B cell (primary cell): Measurements from ENCODE around the gene ZNF691. TPM values are rescaled to one million over a fixed set of nuclear protein-coding genes. Genes with fewer than 3 reads are reported as not detected.
"Not testable (repeated sequence)": the region's sequence is repeated elsewhere in the genome, so short reads cannot be mapped to it uniquely, and the experiment has no call there.

Experiments used
- ATAC-seq: fragments of 200-7000 bp; cut with Tn5 transposase; one replicate; pipeline ENCODE4 v1.10.0; 2021; ENCODE audit warnings: low read depth, mild to moderate bottlenecking, moderate number of reproducible peaks, moderate library complexity
- CTCF ChIA-PET: fragments of 350-600 bp; sonication (Branson Sonifier 250); formaldehyde crosslinking; loops from one replicate; lab custom pipeline; 2021; ENCODE audit warnings: antibody characterized with exemption, inconsistent platforms; lab: Charles Lee
- POLR2A ChIA-PET: fragments of 350-600 bp; sonication (Branson Sonifier 250); formaldehyde crosslinking; loops from one replicate; lab custom pipeline; 2021; ENCODE audit warnings: antibody characterized with exemption; lab: Charles Lee
- DNase-seq: peaks from one replicate; pipeline ENCODE4 v3.0.0; 2013
- H2AFZ ChIP-seq: 2 replicates; pipeline ENCODE4 v1.6.1; 2012; ENCODE audit warnings: mild to moderate bottlenecking, low read depth, low read length; ENCODE audit not compliant: insufficient read depth, poor library complexity, severe bottlenecking
- H3K27ac ChIP-seq, 2 donors: 1 replicate in 1 of 2; 2 replicates in 1 of 2; pipeline ENCODE4 v1.5.1; 2012 to 2013; ENCODE audit warnings: low read length in 2 of 2, mild to moderate bottlenecking in 2 of 2, moderate library complexity in 1 of 2
- H3K27me3 ChIP-seq, 4 experiments: fragments of 200-600 bp in 1 of 4; sonication (generic) in 1 of 4; replicated peaks in 1 of 4; 1 replicate in 2 of 4; 2 replicates in 2 of 4; pipeline versions ENCODE4 v1.6.1 to v1.7.0; 2013 to 2016; ENCODE audit warnings: low read length in 3 of 4, mild to moderate bottlenecking in 2 of 4, mixed read lengths in 1 of 4, moderate library complexity in 1 of 4; ENCODE audit not compliant: insufficient read depth in 4 of 4, control insufficient read depth in 3 of 4; ENCODE audit errors: control extremely low read depth in 1 of 4
- H3K36me3 ChIP-seq, 2 experiments: replicated peaks in 1 of 2; 1 replicate in 1 of 2; 2 replicates in 1 of 2; pipeline versions ENCODE4 v1.6.1 to v1.7.1; 2013; ENCODE audit warnings: low read length in 1 of 2; ENCODE audit not compliant: insufficient read depth in 2 of 2, control insufficient read depth in 1 of 2; ENCODE audit errors: control extremely low read depth in 1 of 2, extremely low read depth in 1 of 2
- H3K4me1 ChIP-seq, 2 donors: fragments of 200-600 bp in 1 of 2; sonication (generic) in 1 of 2; 1 replicate in 1 of 2; 2 replicates in 1 of 2; pipeline versions ENCODE4 v1.5.1 to v1.6.1; 2013 to 2017; ENCODE audit warnings: low read length in 2 of 2; ENCODE audit not compliant: control insufficient read depth in 2 of 2, insufficient read depth in 2 of 2
- H3K4me2 ChIP-seq: replicated peaks from 2 replicates; pipeline ENCODE3; 2012; ENCODE audit warnings: mild to moderate bottlenecking, low read depth, low read length; ENCODE audit not compliant: poor library complexity, severe bottlenecking
- H3K4me3 ChIP-seq, 5 experiments: fragments of 200-600 bp in 1 of 5; sonication (generic) in 1 of 5; 1 replicate in 3 of 5; 2 replicates in 2 of 5; pipeline versions ENCODE4 v1.5.1 to v1.7.0; 2011 to 2016; ENCODE audit warnings: low read length in 4 of 5, mild to moderate bottlenecking in 4 of 5, low read depth in 2 of 5, control low read depth in 1 of 5, moderate library complexity in 1 of 5; ENCODE audit not compliant: insufficient read depth in 1 of 5; ENCODE audit errors: control extremely low read depth in 1 of 5, extremely low read depth in 1 of 5
- H3K79me2 ChIP-seq: fragments of 200-600 bp; sonication (generic); one replicate; pipeline ENCODE4 v1.6.0; 2016; ENCODE audit warnings: low read length; ENCODE audit not compliant: control insufficient read depth, insufficient read depth
- H3K9ac ChIP-seq: fragments of 200-600 bp; sonication (generic); 2 replicates; pipeline ENCODE4 v1.6.1; 2017; ENCODE audit warnings: mild to moderate bottlenecking, low read length, moderate library complexity
- H3K9me3 ChIP-seq, 3 donors: one replicate each; pipeline versions ENCODE4 v1.6.1 to v1.7.1; 2013; ENCODE audit warnings: low read length in 2 of 3; ENCODE audit not compliant: control insufficient read depth in 2 of 3, insufficient read depth in 1 of 3; ENCODE audit errors: control extremely low read depth in 1 of 3
- H4K20me1 ChIP-seq: 2 replicates; pipeline ENCODE4 v1.6.0; 2012; ENCODE audit warnings: mild to moderate bottlenecking, low read length; ENCODE audit not compliant: insufficient read depth, control insufficient read depth, poor library complexity, severe bottlenecking
- H3K27ac Mint-ChIP-seq: one replicate; pipeline ENCODE4 v1.8.0; 2021; ENCODE audit warnings: mixed read lengths
- H3K27me3 Mint-ChIP-seq: one replicate; pipeline ENCODE4 v1.8.0; 2021; ENCODE audit warnings: mixed read lengths
- H3K4me1 Mint-ChIP-seq: one replicate; pipeline ENCODE4 v1.8.0; 2021; ENCODE audit warnings: mixed read lengths
- H3K4me3 Mint-ChIP-seq: one replicate; pipeline ENCODE4 v1.8.0; 2021; ENCODE audit warnings: mixed read lengths
- H3K9me3 Mint-ChIP-seq: one replicate; pipeline ENCODE4 v1.8.0; 2022; ENCODE audit warnings: mixed read lengths; ENCODE audit not compliant: insufficient read depth
- WGBS: methylation state at CpG from one replicate; pipeline ENCODE4 v1.1.5; 2013; ENCODE audit warnings: missing lambda C conversion rate; ENCODE audit not compliant: insufficient coverage; 5-methylcytosine and 5-hydroxymethylcytosine counted together
- intact Hi-C: fragments of 100-400 bp; cut with micrococcal nuclease; formaldehyde crosslinking; loops from one replicate; pipeline ENCODE4 v1.10.0; 2022
- polyA plus RNA-seq: library from polyadenylated mRNA; depleted of rRNA; stranded (reverse); fragments of >200 nt; gene quantifications from 2 replicates; pipeline ENCODE4 v1.2.3, GENCODE V29; 2012
- total RNA-seq, 2 donors: library from RNA; stranded (reverse); fragments of 120-200 nt in 1 of 2; gene quantifications; 1 replicate in 1 of 2; 2 replicates in 1 of 2; pipeline versions ENCODE4 v1.2.3 to v1.2.4, GENCODE V29; 2013 to 2022

The ZNF691 gene
- total and polyA plus RNA-seq, 2 donors (not counting 1 experiment from before 2014, with no cell fraction given) = 12.4 to 17.1 TPM

- H3K4me1 ChIP-seq, H3K27ac Mint-ChIP-seq, H3K9me3 Mint-ChIP-seq, H3K9ac ChIP-seq, POLR2A ChIA-PET, CTCF ChIA-PET, H3K4me3 Mint-ChIP-seq, H3K79me2 ChIP-seq, H4K20me1 ChIP-seq, H3K4me1 Mint-ChIP-seq, DNase-seq, H2AFZ ChIP-seq, H3K27ac ChIP-seq, H3K27me3 Mint-ChIP-seq, H3K36me3 ChIP-seq, H3K4me2 ChIP-seq, H3K9me3 ChIP-seq, ATAC-seq, H3K27me3 ChIP-seq, intact Hi-C loops, H3K4me3 ChIP-seq: not testable (repeated sequence)
- no CpG with 5 or more reads among the region's 2 CpGs for WGBS
Measured at GRCh38 chr1:42869254-42869653, 22.8 kb downstream of the ZNF691 start.

DNA sequence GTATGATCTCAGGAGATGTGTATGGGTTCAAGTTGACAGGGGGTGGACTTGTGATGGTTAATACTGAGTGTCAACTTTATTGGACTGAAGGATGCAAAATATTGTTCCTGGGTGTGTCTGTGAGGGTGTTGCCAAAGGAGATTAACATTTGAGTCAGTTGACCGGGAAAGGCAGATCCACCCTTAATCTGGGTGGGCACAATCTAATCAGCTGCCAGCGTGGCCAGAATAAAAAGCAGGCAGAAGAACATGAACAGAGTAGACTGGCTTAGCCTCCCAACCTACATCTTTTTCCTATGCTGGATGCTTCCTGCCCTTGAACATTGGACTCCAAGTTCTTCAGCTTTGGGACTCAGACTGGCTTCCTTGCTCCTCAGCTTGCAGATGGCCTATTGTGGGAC is 23.3 kb downstream of the ZNF691 start:
- H3K4me1 ChIP-seq, H3K4me3 ChIP-seq, H3K27me3 Mint-ChIP-seq, H3K27me3 ChIP-seq, intact Hi-C loops, H3K4me1 Mint-ChIP-seq, ATAC-seq, H3K27ac ChIP-seq, H4K20me1 ChIP-seq, CTCF ChIA-PET, H2AFZ ChIP-seq, H3K27ac Mint-ChIP-seq, H3K4me3 Mint-ChIP-seq, DNase-seq, H3K9me3 Mint-ChIP-seq, H3K79me2 ChIP-seq, POLR2A ChIA-PET, H3K9me3 ChIP-seq, H3K4me2 ChIP-seq, H3K9ac ChIP-seq, H3K36me3 ChIP-seq: not testable (repeated sequence)
- 86% methylated on average over 1 of the region's 2 CpGs for WGBS

DNA sequence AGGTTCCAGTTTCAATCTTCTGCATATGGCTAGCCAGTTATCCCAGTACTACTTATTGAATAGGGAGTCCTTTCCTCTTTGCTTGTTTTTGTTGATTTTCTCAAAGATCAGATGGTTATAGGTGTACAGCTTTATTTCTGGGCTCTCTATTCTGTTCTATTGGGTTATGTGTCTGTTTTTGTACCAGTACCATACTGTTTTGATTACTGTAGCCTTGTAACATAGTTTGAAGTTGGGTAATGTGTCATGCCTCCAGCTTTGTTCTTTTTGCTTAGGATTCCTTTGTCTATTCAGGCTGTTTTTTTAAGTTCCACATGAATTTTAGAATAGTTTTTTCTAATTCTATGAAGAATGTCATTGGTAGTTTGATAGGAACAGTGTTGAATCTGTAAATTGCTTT is 26.7 kb downstream of the ZNF691 start:
- ATAC-seq, H3K4me2 ChIP-seq, CTCF ChIA-PET, H3K9ac ChIP-seq, POLR2A ChIA-PET, DNase-seq, H3K27ac Mint-ChIP-seq, H3K27ac ChIP-seq, H3K79me2 ChIP-seq, H4K20me1 ChIP-seq, H3K9me3 ChIP-seq, H3K4me1 Mint-ChIP-seq, H3K36me3 ChIP-seq, H3K27me3 Mint-ChIP-seq, H3K4me1 ChIP-seq, H3K9me3 Mint-ChIP-seq, H3K4me3 ChIP-seq, H3K27me3 ChIP-seq, intact Hi-C loops, H3K4me3 Mint-ChIP-seq, H2AFZ ChIP-seq: not testable (repeated sequence)
